ENCODE data around the gene TMEM14C.

TMEM14C gene

DNA sequence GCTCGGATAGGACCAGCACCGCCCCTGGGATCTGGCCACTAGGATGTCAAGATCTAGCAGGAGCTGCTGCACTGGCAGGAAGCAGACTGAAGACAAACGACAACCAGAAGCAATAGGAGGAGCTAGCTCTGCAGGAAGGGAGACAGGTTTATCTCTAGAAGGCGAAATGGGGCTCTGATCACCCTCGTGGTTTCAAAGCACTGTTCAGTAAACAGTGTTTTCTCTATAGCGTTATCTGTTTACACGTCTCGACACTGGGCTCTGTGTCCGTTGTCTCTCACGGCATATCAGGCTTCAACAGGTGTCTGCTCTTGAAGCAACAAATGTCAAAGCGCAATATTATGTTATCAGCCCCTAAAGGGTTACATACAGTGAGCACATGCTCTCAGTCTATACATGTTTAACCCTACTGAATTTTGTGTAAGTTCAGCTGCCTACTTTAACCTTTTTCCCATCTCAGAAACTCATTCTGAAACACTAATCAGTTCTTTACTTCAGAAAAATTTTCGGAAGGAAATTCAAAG, 48.6 kb downstream of the TMEM14C start:
- no peak for DNase-seq

DNA sequence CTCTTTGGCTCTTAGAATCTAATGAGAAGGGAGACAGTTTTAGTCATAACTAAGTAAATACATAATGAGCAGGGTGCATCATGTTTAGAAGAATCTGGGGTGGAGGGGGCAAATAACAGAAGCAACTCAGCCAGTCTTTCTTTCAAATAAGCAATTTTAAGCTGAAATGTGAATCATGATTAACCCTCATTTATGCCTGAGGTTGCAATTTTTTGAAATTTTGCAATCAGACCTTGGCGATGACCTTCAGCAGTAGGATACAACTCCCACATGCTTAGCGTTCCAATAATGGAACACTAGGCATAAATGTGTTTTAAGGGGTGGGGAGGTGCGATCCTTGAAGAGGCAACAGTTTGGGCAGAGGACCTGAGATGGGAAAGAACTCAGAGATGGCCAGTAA, 55.4 kb downstream of the TMEM14C start:
- no peak for DNase-seq

DNA sequence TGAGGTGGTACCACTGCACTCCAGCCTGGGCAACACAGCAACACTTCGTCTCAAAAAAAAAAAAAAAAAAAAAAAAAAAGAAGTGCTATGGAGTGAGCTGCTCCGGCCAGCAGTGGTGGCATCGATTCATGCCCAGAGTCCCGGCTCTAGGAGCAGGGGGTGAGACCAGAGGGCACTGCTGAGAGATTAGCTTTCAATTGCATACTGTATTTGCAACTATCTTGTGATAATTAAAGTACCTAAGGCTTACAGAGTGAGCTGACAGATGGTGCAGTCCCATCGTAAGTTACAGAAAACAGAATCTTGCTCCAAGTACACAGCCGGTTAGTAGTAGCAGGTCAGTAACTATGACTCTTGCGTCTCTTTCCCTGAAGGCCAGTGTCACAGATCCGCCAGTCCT, 56.2 kb downstream of the TMEM14C start:
- DNase-seq, result no peak
